Stomach (tissue), 9 donors: Measurements from ENCODE around the gene RGSL1. TPM values are rescaled to one million over a fixed set of nuclear protein-coding genes. Genes with fewer than 3 reads are reported as not detected.

Experiments used
- DNase-seq, 2 donors: peaks; one replicate each; pipeline versions ENCODE4 v3.0.0 to v3.0.0-alpha.2; 2013 to 2019
- H3K27ac ChIP-seq, 5 donors: fragments of 200-600 bp in 4 of 5; sonication (generic) in 4 of 5; one replicate each; pipeline ENCODE4 v1.5.1; 2013 to 2019; ENCODE audit warnings: mild to moderate bottlenecking in 1 of 5, moderate library complexity in 1 of 5
- H3K27me3 ChIP-seq, 3 donors: fragments of 200-600 bp; sonication (generic); one replicate each; pipeline ENCODE4 v1.5.1; 2017 to 2019; ENCODE audit warnings: mixed run types in 1 of 3
- H3K36me3 ChIP-seq, 4 donors: fragments of 200-600 bp; sonication (generic); 1 replicate in 3 of 4; 2 replicates in 1 of 4; pipeline ENCODE4 v1.5.1; 2016 to 2019
- H3K4me1 ChIP-seq, 4 donors: fragments of 200-600 bp; sonication (generic); one replicate each; pipeline ENCODE4 v1.5.1; 2016 to 2019
- H3K4me3 ChIP-seq, 4 donors: fragments of 200-600 bp; sonication (generic) in 3 of 4; one replicate each; pipeline ENCODE4 v1.5.1; 2016 to 2019; ENCODE audit warnings: mild to moderate bottlenecking in 1 of 4
- H3K9me3 ChIP-seq, 4 donors: fragments of 200-600 bp; sonication (generic); one replicate each; pipeline ENCODE4 v1.5.1; 2016 to 2019
- EP300 ChIP-seq: sonication (generic); formaldehyde crosslinking; IDR thresholded peaks from one replicate; pipeline ENCODE4 v1.6.1; 2017; ENCODE audit warnings: antibody characterized with exemption
- POLR2AphosphoS5 ChIP-seq, 3 donors: sonication (generic); formaldehyde crosslinking; IDR thresholded peaks; one replicate each; pipeline ENCODE4 v1.6.1; 2016; ENCODE audit warnings: antibody characterized with exemption in 3 of 3
- WGBS, 5 donors: extraction: QIAGEN DNeasy Blood & Tissue Kit in 3 of 5; methylation state at CpG; one replicate each; pipeline versions ENCODE4 v1.1.5 to v1.1.7; 2013 to 2018; 5-methylcytosine and 5-hydroxymethylcytosine counted together
- intact Hi-C: fragments of 100-400 bp; cut with DNase I; formaldehyde crosslinking; loops from one replicate; pipeline ENCODE4 v1.15.1; 2023; ENCODE audit warnings: low total_unique reads
- polyA plus RNA-seq, 3 donors: library from polyadenylated mRNA; stranded (reverse); fragments of 200-250 nt; gene quantifications; one replicate each; pipeline ENCODE4 v1.2.3, GENCODE V29; 2013
- small RNA-seq, 4 donors: library from RNA; depleted of rRNA; stranded (forward); fragments of <200 nt; gene quantifications; one replicate each; pipeline ENCODE3, GENCODE V24; 2016
- total RNA-seq, 5 donors: library from RNA; depleted of rRNA; stranded (reverse); fragments of >200 nt; gene quantifications; one replicate each; pipeline versions ENCODE4 v1.1.0 to v1.2.3, GENCODE V29; 2014 to 2016
- donor health status: healthy with polysubstance abuse.
- donor health status: Bipolar disorder and iron deficiency.
- donor health status: healthy.

RGSL1 gene
- total and polyA plus RNA-seq, 8 donors = not detected

DNA sequence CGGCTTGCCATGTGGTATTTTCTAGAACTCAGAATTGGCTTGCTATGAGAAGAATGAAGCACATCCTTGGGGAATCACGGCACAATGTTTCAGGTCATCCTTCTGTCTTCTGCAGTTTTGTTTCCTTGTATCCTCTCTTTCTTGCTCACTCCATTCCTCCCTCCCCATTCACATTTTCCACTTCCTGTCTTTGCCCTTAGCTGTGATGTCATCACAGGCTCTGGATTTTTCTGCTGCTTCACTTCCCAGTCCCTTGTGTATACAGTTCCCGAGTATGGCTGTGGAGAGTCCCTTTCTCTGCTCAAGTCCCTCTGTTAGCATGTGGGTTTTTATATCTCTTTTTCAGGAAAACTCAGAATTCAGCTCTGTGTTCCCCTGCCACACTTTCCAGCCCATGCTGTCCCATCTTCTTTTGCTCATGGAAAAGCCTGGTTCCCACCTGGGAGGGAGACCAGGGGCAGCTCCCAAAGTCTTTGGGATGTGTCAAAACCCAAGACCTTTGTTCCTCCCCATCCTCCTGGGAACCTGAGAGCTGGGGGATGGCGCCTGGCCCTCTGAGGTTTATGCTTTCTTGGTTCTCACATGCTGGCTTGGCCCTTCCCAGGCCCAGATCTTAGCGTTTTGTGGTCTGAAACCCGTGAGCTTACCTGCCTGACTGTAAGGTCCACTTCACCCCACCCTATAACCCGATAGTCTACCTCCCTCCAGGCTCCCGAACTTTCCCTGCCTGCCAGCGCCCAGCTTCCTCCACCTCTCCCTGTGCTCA is 159.1 kb downstream of the RGSL1 start:
- TF ChIP-seq POLR2AphosphoS5 (IDR thresholded peaks at IDR 0.05) (no peak), EP300 (no peak)
- Histone ChIP-seq H3K4me3 (no peak overlapping the region), H3K4me1 (peaks cover 1 to 11% (median 10%) of the 10 kb centered on the region in 4 donors), H3K36me3 (no peaks in the 10 kb centered on the region), H3K9me3 (no peaks in the 10 kb centered on the region), H3K27ac (no peak overlapping the region), H3K27me3 (peaks cover 0 to 3% (median 0%) of the 10 kb centered on the region in 3 donors)
- peak in 1 of 2 donors; percentile 67 for DNase-seq
- intact Hi-C loops = no loop called here
- WGBS, 5 donors = 74 to 87% (median 84%) methylated on average over 9 of the region's 9 CpGs

Small RNA genes within 50 kb of the gene (small RNA-seq; reads per million reads assigned to genes)
- 0 reads per million in 4 donors for gene RF00017

Other genes with a start within 250 kb of the RGSL1 start
- 1,000 to 10,000 TPM in 4 of 5 donors, 100 to 1,000 TPM in 1; 102 to 1,958 (median 1,662) TPM for gene GLUL, start 58.4 kb upstream of the RGSL1 start, total RNA-seq
- gene GLUL, start 58.4 kb upstream of the RGSL1 start, polyA plus RNA-seq = 1,000 to 10,000 TPM in 2 of 3 donors, 100 to 1,000 TPM in 1; 763 to 1,536 (median 1,525) TPM
- not detected for gene TEDDM1, start 49.5 kb upstream of the RGSL1 start, total RNA-seq
- gene TEDDM1, start 49.5 kb upstream of the RGSL1 start, polyA plus RNA-seq = not detected
- 10 to 100 TPM in 1 of 5 donors, 1 to 10 TPM in 4; 4.3 to 11.1 (median 8.0) TPM for gene RNASEL, start 139.1 kb downstream of the RGSL1 start, total RNA-seq
- gene RNASEL, start 139.1 kb downstream of the RGSL1 start, polyA plus RNA-seq = 1 to 10 TPM; 3.2 to 4.7 (median 4.5) TPM
- 10 to 100 TPM in 1 of 5 donors, 1 to 10 TPM in 2, under 1 TPM in 1, not detected in 1; 0.58 to 29.0 (median 3.2) TPM for gene RGS16, start 154.2 kb downstream of the RGSL1 start, total RNA-seq
- 1 to 10 TPM; 1.3 to 2.1 (median 1.9) TPM for gene RGS16, start 154.2 kb downstream of the RGSL1 start, polyA plus RNA-seq
- not detected for gene RGS8, start 234.4 kb downstream of the RGSL1 start, total RNA-seq
- gene RGS8, start 234.4 kb downstream of the RGSL1 start, polyA plus RNA-seq = not detected